SK-N-MC (cell line): ENCODE data around the gene PPP1R3G.

ENCODE experiments used
- EZH2 ChIP-seq: fragments of 200-600 bp; sonication (generic); IDR thresholded peaks from one replicate; pipeline ENCODE4 v1.6.1; 2017; ENCODE audit warnings: antibody characterized with exemption
- FOXP2 ChIP-seq: optimal IDR thresholded peaks from 2 replicates; pipeline ENCODE3; 2011; ENCODE audit warnings: mild to moderate bottlenecking, moderate library complexity; ENCODE audit not compliant: insufficient read depth; ENCODE audit errors: extremely low read length, control extremely low read depth
- POLR2AphosphoS5 ChIP-seq: IDR thresholded peaks from 2 replicates; pipeline ENCODE4 v1.6.1; 2012; ENCODE audit warnings: mild to moderate bottlenecking, low read depth, low read length, borderline replicate concordance

GRCh38 chr6:5084781-5085647 lies at the start of gene PPP1R3G:
- TF ChIP-seq EZH2 (no peak), POLR2AphosphoS5 (no peak), FOXP2 (no peak)
